PC-3 (cell line): ENCODE data around the gene LYRM9.

Source experiments
- EZH2 ChIP-seq: fragments of 300-600 bp; sonication (generic); IDR thresholded peaks from one replicate; pipeline ENCODE4 v1.6.1; 2017; ENCODE audit warnings: antibody characterized with exemption, mild to moderate bottlenecking, low read length; ENCODE audit not compliant: unreplicated experiment
- EZH2phosphoT487 ChIP-seq: fragments of 300-600 bp; sonication (generic); IDR thresholded peaks from 2 replicates; pipeline ENCODE4 v1.6.1; 2018; ENCODE audit warnings: mild to moderate bottlenecking, antibody characterized with exemption, low read length, borderline replicate concordance

DNA sequence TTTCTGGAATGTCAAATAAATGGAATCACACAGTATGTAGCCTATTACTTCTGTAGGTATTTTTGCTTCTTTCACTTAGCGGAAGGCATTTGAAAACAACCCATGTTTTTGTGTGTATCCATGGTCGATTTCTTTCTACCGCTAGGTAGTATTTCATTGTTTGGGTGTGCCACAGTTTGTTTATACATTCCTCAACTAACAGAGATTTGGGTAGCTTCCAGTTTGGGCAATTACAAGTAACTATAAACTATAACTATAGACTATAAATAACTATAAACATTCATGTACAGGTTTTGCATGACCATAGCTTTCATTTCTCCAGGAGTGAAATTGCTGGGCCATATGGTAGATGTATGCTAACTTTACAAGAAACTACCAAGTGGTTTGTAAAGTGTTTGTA lies 40.1 kb downstream of the LYRM9 start:
- no peak for TF ChIP-seq EZH2
- no peak for TF ChIP-seq EZH2phosphoT487
